ENCODE measurements around the gene BICRA. TPM values are rescaled to one million over a fixed set of nuclear protein-coding genes. Genes with fewer than 3 reads are reported as not detected.

The BICRA gene
- total and polyA plus RNA-seq, 2 of the 8 experiments (the other 6 are each of a cell fraction or from before 2014, with no cell fraction given): 1.5 to 29.2 TPM

GRCh38 chr19:47626238-47626637 is 17.3 kb downstream of the BICRA start:
- Histone ChIP-seq H2BK120ac (replicated peaks; ENCODE audit: low read depth, low read length) (no peak overlapping the region), H3K23ac (ENCODE audit: insufficient read length) (no peak overlapping the region), H3K23me2 (ENCODE audit: low read depth, low read length) (no peaks in the 10 kb centered on the region), H4K5ac (ENCODE audit: insufficient read length, low read depth, low read length) (no peak overlapping the region), H3K4me3 (ENCODE audit: extremely low read depth in 1 of 4, insufficient read depth in 2 of 4, low read depth in 3 of 4, low read length in 4 of 4) (no peak overlapping the region), H3K14ac (ENCODE audit: insufficient read length) (no peak overlapping the region), H3K4me2 (ENCODE audit: insufficient read depth in 1 of 2, low read depth in 2 of 2, low read length in 2 of 2) (no peak overlapping the region), H3K79me2 (ENCODE audit: control insufficient read depth in 1 of 2, insufficient read depth in 2 of 2, low read length in 2 of 2) (peaks cover 3 to 80% of the 10 kb centered on the region in 2 experiments; a peak in 3 of 4 replicates), H3K9me3 (ENCODE audit: insufficient read depth in 2 of 2, low read depth in 1 of 2, low read length in 1 of 2) (no peaks in the 10 kb centered on the region), H4K20me1 (replicated peaks in 1 of 2; ENCODE audit: control insufficient read depth in 1 of 2, insufficient read depth in 2 of 2, low read length in 2 of 2) (peaks cover 11 to 13% of the 10 kb centered on the region in 2 experiments), H4K8ac (ENCODE audit: extremely low read depth, insufficient read depth, low read length) (no peak overlapping the region), H2BK15ac (ENCODE audit: low read length) (no peak overlapping the region), H3K79me1 (ENCODE audit: low read depth, low read length) (peaks cover 9% of the 10 kb centered on the region), H3K27ac (ENCODE audit: low read depth, low read length) (no peak overlapping the region), H2BK5ac (ENCODE audit: low read depth, low read length) (peak overlapping the region; percentile 71; the same call in 1 of the 2 replicates), H2AK5ac (ENCODE audit: low read depth, low read length) (no peak overlapping the region; the same call in 1 of the 2 replicates), H2AFZ (ENCODE audit: low read length) (no peak overlapping the region), H2BK20ac (ENCODE audit: low read length) (no peak overlapping the region), H3K4me1 (replicated peaks in 1 of 4; ENCODE audit: control insufficient read depth in 3 of 4, insufficient read depth in 4 of 4, low read length in 3 of 4) (peaks cover 0 to 14% (median 5%) of the 10 kb centered on the region in 4 experiments; a peak in 5 of 7 replicates), H2BK12ac (ENCODE audit: low read depth, low read length) (no peak overlapping the region; the same call in 1 of the 2 replicates), H4K91ac (replicated peaks; ENCODE audit: insufficient read length, low read length) (no peak overlapping the region), H3K18ac (ENCODE audit: extremely low read depth, low read length) (0 out of 2 replicates have a peak overlapping the region, but pooled peaks have one; percentile 7), H3K9ac (replicated peaks in 1 of 4; ENCODE audit: extremely low read depth in 1 of 4, low read depth in 3 of 4, low read length in 3 of 4) (no peak overlapping the region), H3K4ac (replicated peaks; ENCODE audit: insufficient read length, low read depth, low read length) (no peak overlapping the region), H3K56ac (replicated peaks; ENCODE audit: insufficient read length, low read depth, low read length) (no peak overlapping the region), H3K36me3 (ENCODE audit: control insufficient read depth in 2 of 4, insufficient read depth in 4 of 4, low read length in 3 of 4) (peaks cover 0 to 4% (median 0%) of the 10 kb centered on the region in 4 experiments; a peak in 1 of 8 replicates), H3K27me3 (replicated peaks in 1 of 4; ENCODE audit: control insufficient read depth in 3 of 4, extremely low read depth in 1 of 4, insufficient read depth in 3 of 4, low read length in 3 of 4) (no peaks in the 10 kb centered on the region)
- no peak for DNase-seq (ENCODE audit: low read depth in 1 of 2, low spot score in 2 of 2)
- FAIRE-seq: no peak
- POLR2A ChIA-PET (ENCODE audit: partially characterized antibody): interaction anchor here (7.0 kb wide), 1 partner anchor 14 kb away, joined by 59 read pairs; no protein-coding TSS in a partner anchor
- CTCF ChIA-PET (ENCODE audit: partially characterized antibody): interaction anchor here (0.7 to 2.0 kb wide), 6 partner anchors 12 to 235 kb away, joined by 3 to 6 read pairs (median 3); no protein-coding TSS in a partner anchor
- 76% methylated on average over 8 of the region's 8 CpGs; no CpG with 5 or more reads in 1 of the 2 experiments for WGBS, 2 experiments (ENCODE audit: extremely low coverage in 1 of 2, insufficient coverage in 1 of 2, insufficient read length in 1 of 2, insufficient replicate concordance in 2 of 2, low coverage in 1 of 2, low lambda C conversion rate in 2 of 2, missing lambda C conversion rate in 1 of 2)
- TF ChIP-seq RBBP5 (IDR thresholded peaks at IDR 0.05; ENCODE audit: borderline replicate concordance, low read depth, low read length): no peak
- TF ChIP-seq PHF8 (conservative IDR thresholded peaks at IDR 0.05; ENCODE audit: low read depth, low read length): no peak
- TF ChIP-seq SIN3A (conservative IDR thresholded peaks at IDR 0.05 in 1 of 2, IDR thresholded peaks at IDR 0.05 in 1 of 2; ENCODE audit: low read depth in 1 of 2, low read length in 2 of 2): no peak
- no peak for TF ChIP-seq POLR2A (IDR thresholded peaks at IDR 0.05; ENCODE audit: control extremely low read depth in 1 of 2, low read depth in 2 of 2, low read length in 2 of 2)
- TF ChIP-seq BCL11A (IDR thresholded peaks at IDR 0.05; ENCODE audit: low read depth in 2 of 2, low read length in 2 of 2): no peak
- TF ChIP-seq RFX5 (IDR thresholded peaks at IDR 0.05; ENCODE audit: borderline replicate concordance, low read depth, low read length): no peak
- TF ChIP-seq CHD2 (IDR thresholded peaks at IDR 0.05; ENCODE audit: low read length): no peak
- no peak for TF ChIP-seq HDAC2 (IDR thresholded peaks at IDR 0.05; ENCODE audit: borderline replicate concordance in 1 of 2, low read depth in 2 of 2, low read length in 2 of 2)
- TF ChIP-seq RNF2 (IDR thresholded peaks at IDR 0.05; ENCODE audit: borderline replicate concordance, low read depth, low read length, missing control alignments, poor library complexity, severe bottlenecking): no peak
- no peak for TF ChIP-seq TEAD4 (IDR thresholded peaks at IDR 0.05; ENCODE audit: low read depth, low read length)
- no peak for TF ChIP-seq ZNF274 (IDR thresholded peaks at IDR 0.05; ENCODE audit: borderline replicate concordance, extremely low read depth, low read length)
- no peak for TF ChIP-seq ASH2L (IDR thresholded peaks at IDR 0.05; ENCODE audit: low read length)
- no peak for TF ChIP-seq KDM1A (IDR thresholded peaks at IDR 0.05; ENCODE audit: borderline replicate concordance, low read length)

All from H1 (cell line).